PC-9 (cell line): ENCODE data around the gene TNFRSF1B.

ENCODE experiments used
- EZH2 ChIP-seq: fragments of 200-600 bp; sonication (generic); IDR thresholded peaks from 2 replicates; pipeline ENCODE4 v1.8.0; 2017; ENCODE audit warnings: antibody characterized with exemption, low read depth
- TF ChIP-seq, protein P1 (sequence below): fragments of 200-600 bp; sonication (generic); conservative IDR thresholded peaks from 2 replicates; pipeline ENCODE4 v1.6.1; 2017; ENCODE audit warnings: mixed run types, antibody characterized with exemption, mild to moderate bottlenecking, moderate library complexity

DNA sequence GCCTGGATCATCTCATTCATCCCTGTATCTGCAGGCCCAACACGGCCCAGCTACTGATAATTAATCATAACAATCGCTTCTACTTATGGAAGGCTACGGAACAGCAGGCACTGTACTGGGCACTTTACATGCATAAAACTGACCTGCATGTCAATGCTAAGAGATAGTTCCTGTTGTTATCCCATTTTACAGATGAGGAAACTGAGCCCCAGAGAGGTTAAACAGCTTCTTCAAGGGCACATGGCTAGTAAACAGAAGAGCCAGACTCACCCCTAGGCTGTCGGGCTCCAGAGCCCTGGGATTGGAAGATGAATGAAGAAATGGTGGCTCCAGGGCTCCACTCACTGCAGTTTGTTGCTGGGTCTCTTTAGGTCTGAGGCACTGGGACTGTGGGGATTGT lies 35.8 kb downstream of the TNFRSF1B start:
- TF ChIP-seq, protein P1, sequence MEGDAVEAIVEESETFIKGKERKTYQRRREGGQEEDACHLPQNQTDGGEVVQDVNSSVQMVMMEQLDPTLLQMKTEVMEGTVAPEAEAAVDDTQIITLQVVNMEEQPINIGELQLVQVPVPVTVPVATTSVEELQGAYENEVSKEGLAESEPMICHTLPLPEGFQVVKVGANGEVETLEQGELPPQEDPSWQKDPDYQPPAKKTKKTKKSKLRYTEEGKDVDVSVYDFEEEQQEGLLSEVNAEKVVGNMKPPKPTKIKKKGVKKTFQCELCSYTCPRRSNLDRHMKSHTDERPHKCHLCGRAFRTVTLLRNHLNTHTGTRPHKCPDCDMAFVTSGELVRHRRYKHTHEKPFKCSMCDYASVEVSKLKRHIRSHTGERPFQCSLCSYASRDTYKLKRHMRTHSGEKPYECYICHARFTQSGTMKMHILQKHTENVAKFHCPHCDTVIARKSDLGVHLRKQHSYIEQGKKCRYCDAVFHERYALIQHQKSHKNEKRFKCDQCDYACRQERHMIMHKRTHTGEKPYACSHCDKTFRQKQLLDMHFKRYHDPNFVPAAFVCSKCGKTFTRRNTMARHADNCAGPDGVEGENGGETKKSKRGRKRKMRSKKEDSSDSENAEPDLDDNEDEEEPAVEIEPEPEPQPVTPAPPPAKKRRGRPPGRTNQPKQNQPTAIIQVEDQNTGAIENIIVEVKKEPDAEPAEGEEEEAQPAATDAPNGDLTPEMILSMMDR, result no peak
- no peak for TF ChIP-seq EZH2
